Measurements from ENCODE around the gene PPP1R15B.

Gene PPP1R15B

DNA sequence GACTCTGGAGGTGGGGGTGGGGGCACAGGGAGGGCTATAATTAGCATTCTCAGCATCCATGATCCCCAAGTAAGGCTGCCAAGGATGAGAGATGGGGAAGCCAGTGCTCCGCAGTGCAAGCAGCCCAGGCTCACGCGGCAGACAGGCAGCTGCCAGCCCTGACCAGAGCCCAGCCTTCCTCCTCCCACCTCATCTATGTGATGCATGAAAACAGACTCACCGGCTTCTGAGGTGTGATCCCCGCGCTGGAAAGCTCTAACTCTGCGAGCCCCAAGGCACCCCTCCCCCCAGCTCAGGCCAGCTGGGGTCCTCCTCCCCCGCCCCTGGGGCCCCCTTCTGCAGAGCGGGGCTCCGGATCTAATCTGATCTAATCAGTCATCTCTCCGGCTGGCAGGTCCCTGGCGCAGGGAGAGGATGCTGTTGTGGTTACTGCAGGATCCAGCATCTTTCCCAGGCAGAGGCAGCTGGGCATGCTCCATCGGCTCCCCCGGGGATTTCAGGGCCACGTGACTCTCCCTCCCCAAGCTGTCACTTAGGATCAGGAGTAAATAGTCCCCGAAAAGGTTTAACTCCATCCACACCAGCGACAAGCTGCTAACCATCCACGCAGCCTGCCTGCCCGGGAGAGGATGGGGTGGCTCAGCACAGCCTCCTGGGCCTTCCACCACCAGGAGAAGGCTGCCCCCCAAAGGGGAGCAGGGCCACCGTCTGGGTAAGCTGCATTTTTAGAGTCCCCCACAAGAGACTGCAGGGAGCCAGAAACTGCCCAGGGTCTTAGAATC is 52.0 kb downstream of the PPP1R15B start, which contains the start of gene PLEKHA6:
Gene PLEKHA6, minus strand, starts transcription at position 456 of the 782 bp plus-strand sequence. CDS start 86,202 bp downstream, outside the sequence.
- peak; percentile 65 for DNase-seq (ENCODE audit: low read depth)
- no peak within 1 kb of the TSS for H3K4me3 ChIP-seq (ENCODE audit: low read depth, low read length)
- TF ChIP-seq CTCF (conservative IDR thresholded peaks at IDR 0.05; ENCODE audit: low read depth, low read length) = peak; percentile 69

GRCh38 chr1:204359131-204359473 is 52.5 kb downstream of the PPP1R15B start:
- no peak for DNase-seq (ENCODE audit: low read depth)
- no peak overlapping the region for H3K4me3 ChIP-seq (ENCODE audit: low read depth, low read length)
- TF ChIP-seq CTCF (conservative IDR thresholded peaks at IDR 0.05; ENCODE audit: low read depth, low read length) = no peak

GRCh38 chr1:204358605-204359004 is 53.0 kb downstream of the PPP1R15B start:
- H3K4me3 ChIP-seq (ENCODE audit: low read depth, low read length) = no peak overlapping the region
- no peak for DNase-seq (ENCODE audit: low read depth)
- TF ChIP-seq CTCF (conservative IDR thresholded peaks at IDR 0.05; ENCODE audit: low read depth, low read length) = no peak

- DNase-seq (ENCODE audit: low read depth) = no peak
- no peak overlapping the region for H3K4me3 ChIP-seq (ENCODE audit: low read depth, low read length)
- no peak for TF ChIP-seq CTCF (conservative IDR thresholded peaks at IDR 0.05; ENCODE audit: low read depth, low read length)
These were observed 53.8 kb downstream of the PPP1R15B start for GRCh38 chr1:204357551-204358490.

GRCh38 chr1:204356997-204357396 is 54.6 kb downstream of the PPP1R15B start:
- TF ChIP-seq CTCF (conservative IDR thresholded peaks at IDR 0.05; ENCODE audit: low read depth, low read length) = no peak
- peak; percentile 23 for DNase-seq (ENCODE audit: low read depth)
- H3K4me3 ChIP-seq (ENCODE audit: low read depth, low read length) = no peak overlapping the region

DNA sequence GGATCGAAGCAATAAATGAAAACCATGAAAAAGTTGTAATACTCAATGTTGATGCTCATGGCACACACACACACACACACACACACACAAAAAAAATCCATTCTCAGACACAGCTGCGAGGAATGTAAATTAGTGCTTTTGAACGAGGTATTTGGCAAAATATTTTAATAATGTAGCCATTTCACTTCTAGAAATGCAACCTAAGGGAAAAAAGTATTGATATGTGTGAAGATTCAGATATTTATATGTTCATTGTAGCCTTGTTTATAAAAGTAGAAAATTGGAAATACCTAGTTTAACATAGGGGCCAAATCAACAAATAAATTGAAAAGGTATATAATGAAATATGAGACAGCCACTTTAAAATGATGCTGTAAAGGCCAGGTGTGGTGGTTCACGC is 55.7 kb downstream of the PPP1R15B start:
- no peak for TF ChIP-seq CTCF (conservative IDR thresholded peaks at IDR 0.05; ENCODE audit: low read depth, low read length)
- no peak for DNase-seq (ENCODE audit: low read depth)
- no peak overlapping the region for H3K4me3 ChIP-seq (ENCODE audit: low read depth, low read length)
